Uterus (tissue), 4 donors: Measurements from ENCODE around the gene ADGRD1. TPM values are rescaled to one million over a fixed set of nuclear protein-coding genes. Genes with fewer than 3 reads are reported as not detected.

Experiments
- DNase-seq, 2 donors: peaks; one replicate each; pipeline ENCODE4 v3.0.0-alpha.2; 2019 to 2020
- H3K27ac ChIP-seq, 2 donors: fragments of 200-600 bp; sonication (generic); 1 replicate in 1 of 2; 2 replicates in 1 of 2; pipeline ENCODE4 v1.5.1; 2016 to 2018
- H3K27me3 ChIP-seq, 2 donors: fragments of 200-600 bp; sonication (generic); one replicate each; pipeline ENCODE4 v1.5.1; 2018 to 2019; ENCODE audit warnings: control low read depth in 1 of 2
- H3K36me3 ChIP-seq, 2 donors: fragments of 200-600 bp; sonication (generic); one replicate each; pipeline ENCODE4 v1.5.1; 2019; ENCODE audit warnings: control low read depth in 1 of 2
- H3K4me1 ChIP-seq, 2 donors: fragments of 200-600 bp; sonication (generic); one replicate each; pipeline ENCODE4 v1.5.1; 2018 to 2019; ENCODE audit warnings: control low read depth in 1 of 2
- H3K4me3 ChIP-seq, 2 donors: fragments of 200-600 bp; sonication (generic); 1 replicate in 1 of 2; 2 replicates in 1 of 2; pipeline ENCODE4 v1.5.1; 2018 to 2019; ENCODE audit warnings: mild to moderate bottlenecking in 1 of 2
- H3K9me3 ChIP-seq, 2 donors: fragments of 200-600 bp; sonication (generic); one replicate each; pipeline ENCODE4 v1.5.1; 2019; ENCODE audit warnings: control low read depth in 1 of 2
- CTCF ChIP-seq, 4 experiments: fragments of 200-600 bp in 2 of 4; fragments of 450-650 bp in 2 of 4; sonication (generic) in 2 of 4; IDR thresholded peaks; one replicate each; pipeline ENCODE4 v1.5.1; 2016 to 2019; ENCODE audit warnings: antibody characterized with exemption in 4 of 4, mild to moderate bottlenecking in 2 of 4, moderate library complexity in 1 of 4
- POLR2A ChIP-seq, 2 donors: fragments of 450-650 bp; IDR thresholded peaks; one replicate each; pipeline ENCODE4 v1.6.1; 2016; ENCODE audit warnings: antibody characterized with exemption in 2 of 2, mild to moderate bottlenecking in 1 of 2, moderate library complexity in 1 of 2
- intact Hi-C: fragments of 100-400 bp; cut with DNase I; formaldehyde crosslinking; loops from one replicate; pipeline ENCODE4 v1.15.1; 2023; ENCODE audit warnings: low total_unique reads
- total RNA-seq, 4 donors: library from RNA; depleted of rRNA in 3 of 4; stranded (reverse); fragments of >200 nt in 3 of 4; gene quantifications; one replicate each; pipeline versions ENCODE4 v1.1.0 to v1.2.4, GENCODE V29; 2014 to 2023
- donor health status: DM: yes; HTN: yes; CAD: no.

ADGRD1 gene
- total RNA-seq, 4 donors from 2014 or later: 13.5 to 89.9 (median 33.7) TPM

GRCh38 chr12:131177599-131177998 lies 223.9 kb downstream of the ADGRD1 start:
- H3K4me3 ChIP-seq: no peak overlapping the region
- no peak for DNase-seq
- H3K4me1 ChIP-seq: no peaks in the 10 kb centered on the region
- H3K9me3 ChIP-seq: peaks cover 0 to 3% of the 10 kb centered on the region in 2 donors
- H3K27me3 ChIP-seq: no peaks in the 10 kb centered on the region
- H3K36me3 ChIP-seq: no peaks in the 10 kb centered on the region
- TF ChIP-seq POLR2A (IDR thresholded peaks at IDR 0.05) (no peak), CTCF (IDR thresholded peaks at IDR 0.05) (no peak)
- no peak overlapping the region for H3K27ac ChIP-seq
- intact Hi-C loops: no loop called here

GRCh38 chr12:131187602-131188001 lies 233.9 kb downstream of the ADGRD1 start:
- no peak for DNase-seq
- no peaks in the 10 kb centered on the region for H3K27me3 ChIP-seq
- no peaks in the 10 kb centered on the region for H3K4me1 ChIP-seq
- no peak for TF ChIP-seq CTCF (IDR thresholded peaks at IDR 0.05)
- TF ChIP-seq POLR2A (IDR thresholded peaks at IDR 0.05): no peak
- H3K4me3 ChIP-seq: no peak overlapping the region
- no peaks in the 10 kb centered on the region for H3K36me3 ChIP-seq
- H3K27ac ChIP-seq: no peak overlapping the region
- intact Hi-C loops: no loop called here
- H3K9me3 ChIP-seq: no peaks in the 10 kb centered on the region

- intact Hi-C loops: no loop called here
- Histone ChIP-seq H3K27me3 (no peaks in the 10 kb centered on the region), H3K9me3 (no peaks in the 10 kb centered on the region)
Measured at GRCh38 chr12:131188131-131189050, 234.7 kb downstream of the ADGRD1 start.

GRCh38 chr12:131189781-131190180 lies 236.1 kb downstream of the ADGRD1 start:
- H3K36me3 ChIP-seq: no peaks in the 10 kb centered on the region
- no peaks in the 10 kb centered on the region for H3K4me1 ChIP-seq
- no peak for DNase-seq
- no peak overlapping the region for H3K4me3 ChIP-seq
- H3K27ac ChIP-seq: no peak overlapping the region
- intact Hi-C loops: no loop called here
- H3K9me3 ChIP-seq: no peaks in the 10 kb centered on the region
- TF ChIP-seq POLR2A (IDR thresholded peaks at IDR 0.05): no peak
- no peak for TF ChIP-seq CTCF (IDR thresholded peaks at IDR 0.05)
- no peaks in the 10 kb centered on the region for H3K27me3 ChIP-seq

More at GRCh38 chr12:131188131-131189050, 234.7 kb downstream of the ADGRD1 start:
- TF ChIP-seq POLR2A (IDR thresholded peaks at IDR 0.05) (no peak), CTCF (IDR thresholded peaks at IDR 0.05) (no peak)
- H3K27ac ChIP-seq: no peak overlapping the region
- H3K36me3 ChIP-seq: no peaks in the 10 kb centered on the region
- H3K4me1 ChIP-seq: no peaks in the 10 kb centered on the region
- no peak overlapping the region for H3K4me3 ChIP-seq
- DNase-seq: no peak

GRCh38 chr12:131190965-131191364 lies 237.3 kb downstream of the ADGRD1 start:
- H3K27me3 ChIP-seq: no peaks in the 10 kb centered on the region

More at GRCh38 chr12:131190965-131191364, 237.3 kb downstream of the ADGRD1 start:
- no peaks in the 10 kb centered on the region for H3K9me3 ChIP-seq
- intact Hi-C loops: no loop called here
- H3K4me3 ChIP-seq: no peak overlapping the region
- no peak overlapping the region for H3K27ac ChIP-seq
- H3K36me3 ChIP-seq: no peaks in the 10 kb centered on the region
- no peak for DNase-seq
- no peaks in the 10 kb centered on the region for H3K4me1 ChIP-seq
- TF ChIP-seq POLR2A (IDR thresholded peaks at IDR 0.05) (no peak), CTCF (IDR thresholded peaks at IDR 0.05) (no peak)
